HG03565 (cell line): Measurements from ENCODE around the gene NR2C1.

ENCODE experiments used
- ATAC-seq: cut with Tn5 transposase; IDR thresholded peaks from one replicate; pipeline ENCODE4 v1.9.1; 2021; ENCODE audit warnings: mild to moderate bottlenecking, moderate library complexity; ENCODE audit not compliant: unreplicated experiment

NR2C1 gene

GRCh38 chr12:95088379-95088778 is 15.0 kb upstream of the NR2C1 start:
- ATAC-seq: peak; percentile 57

DNA sequence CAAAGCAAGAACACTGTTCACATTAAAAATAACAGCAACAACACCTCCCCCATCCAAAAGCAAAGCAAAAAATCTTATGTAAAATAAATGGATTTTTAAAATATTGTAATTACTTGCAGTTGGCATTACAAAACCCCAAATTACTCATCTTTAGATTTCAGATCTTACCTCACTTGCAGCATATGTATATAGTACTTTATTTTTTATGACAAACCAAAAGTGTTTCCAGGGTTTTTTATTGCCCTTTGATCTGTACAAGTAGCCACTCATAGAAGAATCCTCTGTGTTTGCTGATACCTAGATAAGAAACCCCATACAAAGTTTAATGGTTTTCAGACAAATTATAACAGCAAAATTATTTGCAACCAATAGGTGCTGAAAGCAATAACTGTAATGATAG is 12.2 kb upstream of the NR2C1 start:
- no peak for ATAC-seq

DNA sequence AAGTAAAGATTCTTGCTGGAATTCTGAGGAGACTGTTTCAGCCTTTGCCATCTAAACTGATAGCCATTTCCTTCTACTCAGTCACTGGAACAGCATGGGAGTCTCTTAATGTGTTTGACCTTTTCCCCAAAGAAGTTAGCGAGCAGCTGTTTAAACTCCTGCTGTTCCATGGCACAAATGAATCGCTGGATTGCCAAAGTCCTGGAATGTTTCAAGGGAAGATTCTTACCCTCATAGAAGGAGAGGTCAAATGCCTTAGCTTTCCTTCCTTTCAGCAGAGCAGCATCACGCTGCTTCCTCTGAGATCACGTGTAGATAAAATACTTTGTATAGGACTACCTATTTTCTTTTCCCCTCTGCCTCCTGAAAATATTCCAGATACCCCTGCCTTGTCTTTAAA is 10.5 kb upstream of the NR2C1 start:
- ATAC-seq: no peak

- ATAC-seq: no peak
Measured at GRCh38 chr12:95083471-95083870, 10.1 kb upstream of the NR2C1 start.

- ATAC-seq: no peak
Measured at GRCh38 chr12:95077341-95077740, 3.9 kb upstream of the NR2C1 start.

- ATAC-seq: no peak
Measured at GRCh38 chr12:95074766-95075165, 1.3 kb upstream of the NR2C1 start.

DNA sequence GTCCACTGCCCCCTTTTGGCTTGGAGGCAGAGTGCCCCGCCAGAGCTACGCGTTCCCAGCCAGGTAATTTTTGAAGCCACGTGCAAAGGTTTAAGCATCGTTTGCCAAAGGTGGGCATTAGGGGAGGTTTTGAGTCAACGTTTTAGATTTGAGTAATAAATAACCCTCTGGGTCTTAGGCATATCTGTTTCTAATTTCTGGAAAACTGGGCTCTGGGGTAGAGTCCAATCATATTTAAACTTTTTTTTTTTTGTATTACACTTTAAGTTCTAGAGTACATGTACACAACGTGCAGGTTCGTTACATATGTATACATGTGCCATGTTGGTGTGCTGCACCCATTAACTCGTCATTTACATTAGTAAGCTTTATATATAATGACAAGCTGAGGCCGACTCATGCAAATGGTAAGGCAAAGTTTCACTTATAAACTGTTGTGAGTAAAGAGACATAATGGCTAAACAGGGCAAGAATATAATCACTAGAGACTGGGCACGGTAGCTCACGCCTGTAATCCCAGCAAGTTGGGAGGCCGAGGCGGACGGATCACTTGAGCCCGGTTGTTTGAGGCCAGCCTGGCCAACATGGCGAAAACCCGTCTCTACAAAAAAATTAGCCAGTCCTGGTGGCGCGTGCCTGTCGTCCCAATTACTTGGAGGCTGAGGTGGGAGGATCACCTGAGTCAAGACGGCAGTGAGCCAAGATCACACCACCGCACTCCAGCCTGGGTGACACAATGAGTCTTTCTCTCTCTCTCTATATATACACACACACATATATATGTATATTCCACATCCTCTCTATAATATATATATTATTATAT is 491 bp upstream of the NR2C1 start:
- ATAC-seq: no peak

GRCh38 chr12:95070378-95070777 is 3.0 kb downstream of the NR2C1 start:
- no peak for ATAC-seq

DNA sequence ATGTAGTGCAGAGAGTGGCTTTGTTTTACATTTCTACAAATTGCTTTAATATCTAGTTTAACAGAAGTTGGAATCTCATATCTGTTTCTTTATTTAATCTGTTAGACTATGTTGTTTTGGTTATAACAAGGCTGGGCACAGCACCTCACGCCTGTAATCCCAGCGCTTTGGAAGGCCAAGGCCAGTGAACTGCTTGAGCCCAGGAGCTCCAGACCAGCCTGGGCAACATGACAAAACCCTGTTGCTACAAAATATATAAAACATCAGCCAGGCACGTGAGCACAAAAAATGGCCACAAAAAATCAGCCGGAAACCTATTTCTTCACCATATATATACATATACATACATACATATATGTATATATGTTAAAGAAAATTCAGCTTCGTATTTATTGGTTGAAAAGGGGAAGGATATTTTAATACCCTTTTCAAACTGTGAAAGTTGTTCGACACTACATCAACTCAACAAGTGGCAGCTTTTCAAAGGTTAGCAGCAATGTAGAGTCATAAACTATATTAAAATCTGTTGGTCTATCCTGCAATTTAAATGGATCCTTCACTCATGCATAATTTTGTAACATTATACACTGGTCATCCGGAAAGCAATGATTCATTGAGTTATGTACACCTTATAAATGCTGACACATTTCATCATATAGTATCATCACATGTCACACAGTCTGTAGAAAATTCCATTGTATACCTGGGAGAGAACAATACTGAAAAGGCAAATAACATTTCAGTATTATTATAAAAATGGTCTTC is 7.1 kb downstream of the NR2C1 start:
- no peak for ATAC-seq

- ATAC-seq: no peak
Measured at GRCh38 chr12:95060951-95061350, 12.5 kb downstream of the NR2C1 start.

DNA sequence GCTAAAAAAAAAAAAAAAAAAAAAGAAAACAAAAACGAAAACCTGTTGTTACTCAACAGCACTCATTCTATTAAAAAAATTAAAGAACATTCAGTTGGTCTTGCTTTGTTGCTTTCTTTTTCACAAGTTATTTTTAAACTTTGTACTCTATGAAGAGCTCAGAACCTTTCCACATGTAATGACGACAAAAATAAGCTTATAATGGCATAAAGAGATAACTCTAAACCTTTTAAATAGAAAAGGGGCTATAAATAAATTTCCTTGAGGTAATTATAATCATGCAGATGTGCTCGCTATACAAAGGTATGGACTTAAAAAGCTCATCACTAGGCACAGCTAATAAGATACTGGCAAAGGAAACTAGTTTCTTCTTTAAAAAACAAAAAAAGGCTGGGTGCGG is 13.4 kb downstream of the NR2C1 start:
- ATAC-seq: no peak

GRCh38 chr12:95057424-95057823 is 16.0 kb downstream of the NR2C1 start:
- no peak for ATAC-seq

DNA sequence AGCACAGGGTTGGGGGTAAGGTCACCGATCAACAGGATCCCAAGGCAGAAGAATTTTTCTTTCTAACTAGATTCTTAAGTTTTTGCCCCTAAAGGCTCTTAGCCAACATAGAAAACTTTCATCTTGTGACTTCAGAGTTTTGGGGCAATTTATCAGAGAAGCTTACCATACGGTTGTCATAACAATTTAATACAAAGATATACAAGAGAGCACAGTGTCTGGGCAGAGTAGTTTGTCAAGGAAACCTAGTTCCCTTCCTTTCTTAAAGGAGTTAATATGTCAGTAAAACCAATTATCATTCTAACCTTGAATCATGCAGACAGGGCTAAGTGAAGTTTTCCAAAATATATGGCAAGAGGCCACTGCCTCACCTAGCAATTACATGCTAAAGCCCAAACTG is 18.4 kb downstream of the NR2C1 start:
- ATAC-seq: no peak

DNA sequence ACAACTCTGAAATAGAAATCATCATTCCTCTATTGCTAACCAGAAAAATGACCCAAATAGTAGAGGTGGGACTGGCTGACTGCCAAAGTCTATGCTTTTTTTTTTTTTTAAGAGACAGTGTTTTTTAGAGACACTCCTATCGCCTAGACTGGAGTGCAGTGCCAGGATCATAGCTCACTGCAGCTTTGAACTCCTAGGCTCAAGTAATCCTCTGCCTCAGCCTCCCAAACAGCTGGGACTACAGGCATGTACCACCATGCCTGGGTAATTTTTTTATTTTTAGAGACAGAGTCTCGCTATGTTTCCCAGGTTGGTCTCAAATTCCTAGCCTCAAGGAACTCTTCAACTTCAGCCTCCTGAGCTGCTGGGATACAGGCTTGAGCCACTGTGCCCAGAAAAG is 19.2 kb downstream of the NR2C1 start:
- ATAC-seq: no peak

DNA sequence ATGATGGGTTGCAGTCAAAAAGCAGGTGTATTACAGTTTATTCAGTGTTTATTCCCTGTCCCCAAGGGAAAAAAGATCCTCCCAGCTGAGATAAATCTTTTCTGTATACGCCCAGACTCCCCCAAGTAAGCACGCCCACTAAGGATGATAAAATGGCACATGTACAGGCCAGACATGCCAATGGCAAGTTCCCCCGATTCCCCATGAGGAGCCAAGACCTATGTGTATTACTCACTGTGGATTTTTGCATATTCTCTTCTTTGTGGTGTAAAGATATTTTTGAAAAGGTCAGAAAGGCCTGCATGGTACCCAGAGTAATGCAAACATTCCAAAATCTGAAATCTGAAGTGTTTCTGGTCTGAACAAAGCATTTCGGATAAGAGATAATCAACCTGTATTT is 22.2 kb downstream of the NR2C1 start:
- no peak for ATAC-seq

DNA sequence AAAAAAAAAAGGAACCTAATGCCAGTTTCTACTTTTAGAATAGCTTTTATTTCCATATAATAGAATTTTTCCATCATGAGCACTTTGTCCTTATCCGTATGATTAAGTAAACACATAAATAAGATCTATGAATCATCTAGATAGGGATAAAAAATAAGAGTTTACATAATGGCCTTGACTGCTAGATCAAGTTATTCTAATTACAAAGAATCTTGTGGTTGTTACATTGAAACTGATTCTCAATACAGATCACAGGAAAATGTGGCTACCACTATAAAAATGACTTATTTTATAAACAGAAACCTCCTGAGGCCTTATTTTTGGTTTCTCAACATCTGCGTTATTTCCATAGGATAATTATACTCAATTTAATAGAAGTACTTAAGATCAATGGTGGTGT is 35.5 kb downstream of the NR2C1 start:
- ATAC-seq: no peak

- ATAC-seq: no peak
Measured at GRCh38 chr12:95034750-95035149, 38.7 kb downstream of the NR2C1 start.

GRCh38 chr12:95022477-95022876 is 50.9 kb downstream of the NR2C1 start:
- ATAC-seq: no peak

DNA sequence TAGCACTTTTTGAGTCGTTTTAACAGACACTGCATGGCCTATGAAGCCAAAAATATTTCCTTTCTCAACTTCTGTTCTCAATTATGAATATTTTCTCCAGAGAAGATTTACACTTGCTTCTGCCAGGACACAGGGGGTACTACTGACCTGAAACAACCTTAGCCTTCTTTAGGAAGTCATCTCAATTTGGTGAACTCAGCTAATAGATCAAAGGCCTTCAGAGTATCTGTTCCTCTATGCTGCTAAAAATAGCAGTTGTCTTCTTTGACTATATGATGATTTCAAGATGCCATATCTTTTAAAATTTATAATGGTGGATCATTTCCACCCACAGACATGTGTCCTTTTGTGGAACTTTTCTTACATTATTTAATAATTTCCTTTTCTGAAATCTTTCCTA is 55.9 kb downstream of the NR2C1 start:
- ATAC-seq: no peak

- ATAC-seq: no peak
Measured at GRCh38 chr12:95016120-95016519, 57.3 kb downstream of the NR2C1 start.

DNA sequence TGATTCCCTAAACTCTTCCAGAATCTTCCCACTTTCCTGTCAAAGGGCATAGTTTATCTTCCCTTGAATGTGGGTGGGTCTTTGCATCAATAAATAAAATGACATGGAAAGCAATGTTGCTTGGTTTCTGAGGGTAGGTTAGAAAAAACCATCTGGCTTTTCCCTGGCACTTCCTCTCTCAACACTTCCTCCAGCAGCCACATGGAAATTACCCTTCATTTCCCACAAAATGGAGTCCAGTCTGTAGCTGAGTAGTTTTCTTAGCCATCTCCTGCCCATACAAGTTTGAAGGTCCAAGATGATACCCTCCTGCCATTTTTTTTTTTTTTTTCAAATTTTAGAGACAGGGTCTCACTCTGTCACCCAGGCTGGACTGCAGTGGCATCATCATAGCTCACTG is 58.9 kb downstream of the NR2C1 start:
- no peak for ATAC-seq

DNA sequence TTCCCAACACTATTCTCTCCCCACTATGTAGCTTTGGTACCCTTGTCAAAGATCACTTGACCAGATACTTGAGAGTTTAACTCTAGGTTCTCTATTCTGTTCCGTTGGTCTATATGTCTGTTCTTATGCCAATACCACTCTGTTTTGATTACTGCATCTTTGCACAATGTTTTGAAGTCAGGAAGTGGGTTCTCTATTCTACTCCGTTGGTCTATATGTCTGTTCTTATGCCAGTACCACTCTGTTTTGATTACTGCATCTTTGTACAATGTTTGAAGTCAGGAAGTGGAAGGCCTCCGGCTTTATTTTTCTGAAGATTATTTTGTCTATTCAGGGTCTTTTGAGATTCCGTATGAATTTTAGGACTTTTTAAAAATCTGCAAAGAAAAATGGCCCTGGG is 67.2 kb downstream of the NR2C1 start:
- no peak for ATAC-seq
